HG03342 (cell line): ENCODE data around the gene KCNC1.

Experiments
- ATAC-seq: cut with Tn5 transposase; IDR thresholded peaks from one replicate; pipeline ENCODE4 v1.9.1; 2021; ENCODE audit warnings: mild to moderate bottlenecking, moderate library complexity; ENCODE audit not compliant: unreplicated experiment

Gene KCNC1

GRCh38 chr11:17814546-17814945, 80.0 kb downstream of the KCNC1 start:
- no peak for ATAC-seq

GRCh38 chr11:17816232-17816931, 81.8 kb downstream of the KCNC1 start:
- ATAC-seq: no peak

- no peak for ATAC-seq
Measured at GRCh38 chr11:17821648-17822400, 87.2 kb downstream of the KCNC1 start.

- ATAC-seq: no peak
Measured at GRCh38 chr11:17822401-17822781, 87.8 kb downstream of the KCNC1 start.

GRCh38 chr11:17827006-17827405, 92.4 kb downstream of the KCNC1 start:
- ATAC-seq: no peak

GRCh38 chr11:17828311-17828751, 93.8 kb downstream of the KCNC1 start:
- ATAC-seq: no peak

- no peak for ATAC-seq
Measured at GRCh38 chr11:17831228-17831627, 96.6 kb downstream of the KCNC1 start.

- ATAC-seq: no peak
Measured at GRCh38 chr11:17831883-17832282, 97.3 kb downstream of the KCNC1 start.
